H1 (cell line): Measurements from ENCODE around the gene SYNJ2. TPM values are rescaled to one million over a fixed set of nuclear protein-coding genes. Genes with fewer than 3 reads are reported as not detected.

ENCODE experiments used
- CBX8 ChIP-seq: fragments of 300-800, 300-1000 bp; sonication (generic); IDR thresholded peaks from 2 replicates; pipeline ENCODE4 v1.7.1; 2016; ENCODE audit warnings: low read depth, low read length, borderline replicate concordance
- CHD1 ChIP-seq: IDR thresholded peaks from 2 replicates; pipeline ENCODE4 v1.6.1; 2012; ENCODE audit warnings: low read depth, low read length, improper control_type of control experiment
- CTBP2 ChIP-seq: IDR thresholded peaks from 2 replicates; pipeline ENCODE4 v1.7.0; 2011; ENCODE audit warnings: borderline replicate concordance, mild to moderate bottlenecking, moderate library complexity, mixed read lengths, low read length; ENCODE audit not compliant: insufficient read depth, insufficient read length
- GABPA ChIP-seq: IDR thresholded peaks from 2 replicates; pipeline ENCODE4 v1.6.1; 2011; ENCODE audit warnings: mild to moderate bottlenecking, low read length, moderate library complexity, borderline replicate concordance; ENCODE audit not compliant: insufficient read depth
- MAX ChIP-seq: IDR thresholded peaks from 2 replicates; pipeline ENCODE4 v1.6.1; 2012; ENCODE audit warnings: inconsistent platforms
- RFX5 ChIP-seq: IDR thresholded peaks from 2 replicates; pipeline ENCODE4 v1.6.1; 2011; ENCODE audit warnings: low read depth, low read length, improper control_type of control experiment, borderline replicate concordance
- SIRT6 ChIP-seq: IDR thresholded peaks from one replicate; pipeline ENCODE4 v1.7.1; 2012; ENCODE audit warnings: low read length, inconsistent platforms
- SUZ12 ChIP-seq: fragments of 200-600 bp; sonication (generic); IDR thresholded peaks from 2 replicates; pipeline ENCODE4 v1.6.1; 2012; ENCODE audit warnings: mild to moderate bottlenecking, inconsistent platforms, low read length, moderate library complexity, mixed read lengths
- polyA plus RNA-seq, 7 experiments: library from polyadenylated mRNA; depleted of rRNA in 3 of 7; stranded (reverse) in 5 of 7; unstranded in 2 of 7; fragments of >200 nt in 5 of 7; fragments of 200-250 nt in 2 of 7; gene quantifications; 1 replicate in 5 of 7; 2 replicates in 1 of 7; 4 replicates in 1 of 7; pipeline versions ENCODE4 v1.2.1 to v1.2.3, GENCODE V29; 2011 to 2013; ENCODE audit warnings: missing spikeins in 2 of 7, mixed read lengths in 2 of 7
- total RNA-seq: library from RNA; stranded (reverse); fragmentation: NEBNext Ultra II Directional; extraction: Animal tissue kit (Norgen Biotek cat#: 25700); gene quantifications from 2 replicates; pipeline ENCODE4 v1.2.1, GENCODE V29; 2021

SYNJ2 gene
- total and polyA plus RNA-seq, 2 of the 8 experiments (the other 6 are each of a cell fraction or from before 2014, with no cell fraction given), result 3.7 to 13.9 TPM

GRCh38 chr6:158006821-158007570 lies 25.3 kb downstream of the SYNJ2 start (continued):
- TF ChIP-seq CBX8 (no peak), MAX (no peak), SUZ12 (no peak), CHD1 (no peak), CTBP2 (no peak), GABPA (no peak), SIRT6 (no peak), RFX5 (no peak)
